Left ventricle myocardium inferior (tissue), 1 donor: Measurements from ENCODE around the gene STK32C. TPM values are rescaled to one million over a fixed set of nuclear protein-coding genes. Genes with fewer than 3 reads are reported as not detected.

Experiments used
- DNase-seq: peaks from one replicate; pipeline ENCODE4 v3.0.0-alpha.2; 2020
- H3K27ac ChIP-seq: fragments of 200-600 bp; replicated peaks from 2 replicates; pipeline ENCODE4 v1.8.0; 2021
- H3K27me3 ChIP-seq: fragments of 200-600 bp; 2 replicates; pipeline ENCODE4 v1.8.0; 2021; ENCODE audit warnings: low read depth
- H3K36me3 ChIP-seq: fragments of 200-600 bp; 2 replicates; pipeline ENCODE4 v1.8.0; 2021
- H3K4me1 ChIP-seq: fragments of 200-600 bp; 2 replicates; pipeline ENCODE4 v1.8.0; 2021
- H3K4me3 ChIP-seq: fragments of 200-600 bp; 2 replicates; pipeline ENCODE4 v1.8.0; 2021; ENCODE audit warnings: mild to moderate bottlenecking, moderate library complexity
- H3K9me3 ChIP-seq: fragments of 200-600 bp; replicated peaks from 2 replicates; pipeline ENCODE4 v1.8.0; 2021
- CTCF ChIP-seq: fragments of 200-600 bp; IDR thresholded peaks from 2 replicates; pipeline ENCODE4 v1.8.0; 2021; ENCODE audit warnings: antibody characterized with exemption, mild to moderate bottlenecking, borderline replicate concordance
- intact Hi-C: fragments of 100-400 bp; cut with micrococcal nuclease; formaldehyde crosslinking; loops from one replicate; pipeline ENCODE4 v1.11.0; 2022
- total RNA-seq: library from RNA; stranded (reverse); fragmentation: NEBNext Ultra II Directional; extraction: Animal tissue kit (Norgen Biotek cat#: 25700); gene quantifications from one replicate; pipeline ENCODE4 v1.2.1, GENCODE V29; 2021
- donor health status: DM: no; HTN: yes; CAD: no; lungs with severe emphysema.

The STK32C gene
- total RNA-seq, 1 donor from 2014 or later = 4.4 TPM

GRCh38 chr10:132314336-132314735 lies 6.6 kb upstream of the STK32C start:
- TF ChIP-seq CTCF = no peak
- DNase-seq = no peak

GRCh38 chr10:132313865-132314264 lies 6.1 kb upstream of the STK32C start:
- H3K9me3 ChIP-seq = peaks cover 9% of the 10 kb centered on the region
- no peak overlapping the region for H3K27ac ChIP-seq
- no peaks in the 10 kb centered on the region for H3K27me3 ChIP-seq
- no peak for DNase-seq
- no peak overlapping the region for H3K4me3 ChIP-seq
- H3K36me3 ChIP-seq = no peaks in the 10 kb centered on the region
- intact Hi-C loops = no loop called here
- no peak for TF ChIP-seq CTCF
- H3K4me1 ChIP-seq = peaks cover 2% of the 10 kb centered on the region

More at GRCh38 chr10:132314336-132314735, 6.6 kb upstream of the STK32C start:
- no peaks in the 10 kb centered on the region for H3K27me3 ChIP-seq
- no peaks in the 10 kb centered on the region for H3K4me1 ChIP-seq
- H3K27ac ChIP-seq = no peak overlapping the region
- H3K36me3 ChIP-seq = no peaks in the 10 kb centered on the region
- peaks cover 9% of the 10 kb centered on the region for H3K9me3 ChIP-seq
- no peak overlapping the region for H3K4me3 ChIP-seq
- intact Hi-C loops = no loop called here

- H3K9me3 ChIP-seq = peaks cover 9% of the 10 kb centered on the region
- peaks cover 8% of the 10 kb centered on the region for H3K4me1 ChIP-seq
- intact Hi-C loops = no loop called here
- H3K36me3 ChIP-seq = no peaks in the 10 kb centered on the region
- H3K27ac ChIP-seq = no peak overlapping the region
- H3K27me3 ChIP-seq = no peaks in the 10 kb centered on the region
- H3K4me3 ChIP-seq = no peak overlapping the region
- DNase-seq = no peak
- no peak for TF ChIP-seq CTCF
Observed at GRCh38 chr10:132313305-132313704, 5.6 kb upstream of the STK32C start.

GRCh38 chr10:132311338-132311939 lies 3.7 kb upstream of the STK32C start:
- Histone ChIP-seq H3K4me3 (no peak overlapping the region), H3K27ac (no peak overlapping the region), H3K9me3 (peaks cover 9% of the 10 kb centered on the region), H3K36me3 (no peaks in the 10 kb centered on the region), H3K4me1 (peaks cover 21% of the 10 kb centered on the region), H3K27me3 (no peaks in the 10 kb centered on the region)
- TF ChIP-seq CTCF = no peak
- DNase-seq = no peak
- intact Hi-C loops = no loop called here

- no peak overlapping the region for H3K27ac ChIP-seq
- H3K4me3 ChIP-seq = no peak overlapping the region
- peaks cover 9% of the 10 kb centered on the region for H3K9me3 ChIP-seq
- H3K4me1 ChIP-seq = peaks cover 22% of the 10 kb centered on the region
- intact Hi-C loops = no loop called here
- no peak for TF ChIP-seq CTCF
- no peak for DNase-seq
- no peaks in the 10 kb centered on the region for H3K36me3 ChIP-seq
- H3K27me3 ChIP-seq = no peaks in the 10 kb centered on the region
Observed at GRCh38 chr10:132310701-132311337, 3.1 kb upstream of the STK32C start.
